Upper lobe of right lung (tissue), 1 donor: ENCODE data around the gene RAB27A. TPM values are rescaled to one million over a fixed set of nuclear protein-coding genes. Genes with fewer than 3 reads are reported as not detected.
A peak's percentile ranks its signal among the peaks of the same experiment; 100 is the strongest.
"Not testable (repeated sequence)": the region's sequence is repeated elsewhere in the genome, so short reads cannot be mapped to it uniquely, and the experiment has no call there.

Experiments
- ATAC-seq: fragments of 200-7000 bp; cut with Tn5 transposase; one replicate; pipeline ENCODE4 v1.9.1; 2020; ENCODE audit warnings: mild to moderate bottlenecking, moderate library complexity
- DNase-seq: peaks from one replicate; pipeline ENCODE4 v3.0.0-alpha.2; 2020
- H3K27ac ChIP-seq: fragments of 200-600 bp; one replicate; pipeline ENCODE4 v1.8.0; 2022
- H3K27me3 ChIP-seq: fragments of 200-600 bp; one replicate; pipeline ENCODE4 v1.8.0; 2022; ENCODE audit warnings: mild to moderate bottlenecking
- H3K36me3 ChIP-seq: fragments of 200-600 bp; one replicate; pipeline ENCODE4 v1.8.0; 2022
- H3K4me1 ChIP-seq: fragments of 200-600 bp; one replicate; pipeline ENCODE4 v1.8.0; 2022
- H3K4me3 ChIP-seq: fragments of 200-600 bp; one replicate; pipeline ENCODE4 v1.8.0; 2022; ENCODE audit warnings: mild to moderate bottlenecking
- H3K9me3 ChIP-seq: fragments of 200-600 bp; one replicate; pipeline ENCODE4 v1.8.0; 2022
- CTCF ChIP-seq: fragments of 200-600 bp; IDR thresholded peaks from one replicate; pipeline ENCODE4 v1.8.0; 2022; ENCODE audit warnings: antibody characterized with exemption
- intact Hi-C: fragments of 100-400 bp; cut with DNase I; formaldehyde crosslinking; loops from one replicate; pipeline ENCODE4 v1.11.0; 2022
- total RNA-seq: library from RNA; stranded (reverse); fragmentation: NEBNext Ultra II Directional; extraction: Animal tissue kit (Norgen Biotek cat#: 25700); gene quantifications from one replicate; pipeline ENCODE4 v1.2.1, GENCODE V29; 2021
- donor health status: DM: no; HTN: yes; CAD: no; lungs with severe emphysema.

Gene RAB27A
- total RNA-seq, 1 donor from 2014 or later, result 72.5 TPM

- Histone ChIP-seq H3K9me3 (no peaks in the 10 kb centered on the region), H3K27me3 (no peaks in the 10 kb centered on the region), H3K27ac (peak overlapping the region; percentile 73), H3K4me3 (no peak overlapping the region), H3K4me1 (peaks cover 73% of the 10 kb centered on the region), H3K36me3 (no peaks in the 10 kb centered on the region)
- intact Hi-C loops, result no loop called here
- ATAC-seq (peak; percentile 3), DNase-seq (no peak)
- TF ChIP-seq CTCF, result no peak
Measured at GRCh38 chr15:55250941-55251340, 38.7 kb downstream of the RAB27A start.

- peak; percentile 66 for ATAC-seq
- peak overlapping the region; percentile 73 for H3K27ac ChIP-seq
Measured at GRCh38 chr15:55250392-55250791, 39.2 kb downstream of the RAB27A start.

GRCh38 chr15:55249885-55250284 lies 39.7 kb downstream of the RAB27A start:
- peaks cover 63% of the 10 kb centered on the region for H3K4me1 ChIP-seq
- H3K36me3 ChIP-seq, H3K9me3 ChIP-seq, intact Hi-C loops, H3K4me3 ChIP-seq, H3K27me3 ChIP-seq, ATAC-seq, DNase-seq: not testable (repeated sequence)
- H3K27ac ChIP-seq, result peak overlapping the region; percentile 73

More at GRCh38 chr15:55250392-55250791, 39.2 kb downstream of the RAB27A start:
- Histone ChIP-seq H3K27me3 (no peaks in the 10 kb centered on the region), H3K36me3 (no peaks in the 10 kb centered on the region), H3K4me3 (no peak overlapping the region), H3K9me3 (no peaks in the 10 kb centered on the region), H3K4me1 (peaks cover 68% of the 10 kb centered on the region)
- intact Hi-C loops, result no loop called here
- no peak for TF ChIP-seq CTCF
- DNase-seq, result no peak

GRCh38 chr15:55248895-55249294 lies 40.7 kb downstream of the RAB27A start:
- no peak overlapping the region for H3K4me3 ChIP-seq
- no peak for TF ChIP-seq CTCF
- H3K4me1 ChIP-seq, result peaks cover 55% of the 10 kb centered on the region
- no peak for ATAC-seq
- H3K36me3 ChIP-seq, result no peaks in the 10 kb centered on the region
- H3K27me3 ChIP-seq, result no peaks in the 10 kb centered on the region
- DNase-seq, result no peak
- H3K9me3 ChIP-seq, result no peaks in the 10 kb centered on the region
- H3K27ac ChIP-seq, result no peak overlapping the region
- intact Hi-C loops, result no loop called here

GRCh38 chr15:55247766-55248427 lies 41.7 kb downstream of the RAB27A start:
- Histone ChIP-seq H3K4me1 (peaks cover 47% of the 10 kb centered on the region), H3K36me3 (no peaks in the 10 kb centered on the region), H3K27me3 (no peaks in the 10 kb centered on the region), H3K9me3 (no peaks in the 10 kb centered on the region), H3K27ac (no peak overlapping the region), H3K4me3 (no peak overlapping the region)
- ATAC-seq (peak; percentile 35), DNase-seq (peak; percentile 70)
- TF ChIP-seq CTCF, result no peak
- intact Hi-C loops, result no loop called here

- no peak overlapping the region for H3K4me3 ChIP-seq
- ATAC-seq (no peak), DNase-seq (no peak)
- H3K36me3 ChIP-seq, result no peaks in the 10 kb centered on the region
- no peak overlapping the region for H3K27ac ChIP-seq
- intact Hi-C loops, result no loop called here
- H3K9me3 ChIP-seq, result no peaks in the 10 kb centered on the region
- H3K4me1 ChIP-seq, result peaks cover 47% of the 10 kb centered on the region
- no peaks in the 10 kb centered on the region for H3K27me3 ChIP-seq
- no peak for TF ChIP-seq CTCF
Measured at GRCh38 chr15:55247311-55247710, 42.3 kb downstream of the RAB27A start.
